HEK293 (cell line): ENCODE data around the gene C22orf15.

Experiments used
- BCL11A ChIP-seq: fragments of 450-650 bp; formaldehyde crosslinking; IDR thresholded peaks from 2 replicates; pipeline ENCODE4 v1.5.1; 2016; ENCODE audit warnings: low read depth, missing biosample characterization, missing genetic modification characterization
- BCL11B ChIP-seq: fragments of 450-650 bp; formaldehyde crosslinking; IDR thresholded peaks from 2 replicates; pipeline ENCODE4 v1.5.1; 2016; ENCODE audit warnings: low read depth, missing biosample characterization, missing genetic modification characterization
- MYNN ChIP-seq: fragments of 450-650 bp; formaldehyde crosslinking; IDR thresholded peaks from 2 replicates; pipeline ENCODE4 v1.5.1; 2016; ENCODE audit warnings: missing biosample characterization, missing genetic modification characterization, borderline replicate concordance
- OSR2 ChIP-seq: fragments of 450-650 bp; formaldehyde crosslinking; IDR thresholded peaks from 2 replicates; pipeline ENCODE4 v1.5.1; 2016; ENCODE audit warnings: missing biosample characterization, missing genetic modification characterization
- PRDM10 ChIP-seq: fragments of 450-650 bp; formaldehyde crosslinking; IDR thresholded peaks from 2 replicates; pipeline ENCODE4 v1.5.1; 2016; ENCODE audit warnings: missing biosample characterization, missing genetic modification characterization
- TCF7L2 ChIP-seq: IDR thresholded peaks from 2 replicates; pipeline ENCODE4 v1.6.1; 2011; ENCODE audit warnings: low read depth, mild to moderate bottlenecking, inconsistent platforms, low read length, moderate library complexity, borderline replicate concordance
- ZBTB49 ChIP-seq: fragments of 450-650 bp; formaldehyde crosslinking; IDR thresholded peaks from 2 replicates; pipeline ENCODE4 v1.5.1; 2016; ENCODE audit warnings: missing biosample characterization, missing genetic modification characterization, low read depth
- ZNF211 ChIP-seq: fragments of 450-650 bp; formaldehyde crosslinking; IDR thresholded peaks from 2 replicates; pipeline ENCODE4 v1.5.1; 2016; ENCODE audit warnings: low read depth, missing biosample characterization, missing genetic modification characterization
- ZNF266 ChIP-seq: fragments of 450-650 bp; formaldehyde crosslinking; IDR thresholded peaks from 2 replicates; pipeline ENCODE4 v1.5.1; 2016; ENCODE audit warnings: missing biosample characterization, missing genetic modification characterization, low read depth
- ZNF292 ChIP-seq: fragments of 450-650 bp; formaldehyde crosslinking; IDR thresholded peaks from 2 replicates; pipeline ENCODE4 v1.5.1; 2016; ENCODE audit warnings: low read depth, missing biosample characterization, missing genetic modification characterization, borderline replicate concordance
- ZNF473 ChIP-seq: fragments of 450-650 bp; formaldehyde crosslinking; IDR thresholded peaks from 2 replicates; pipeline ENCODE4 v1.5.1; 2017; ENCODE audit warnings: missing biosample characterization, missing genetic modification characterization
- ZNF48 ChIP-seq: fragments of 450-650 bp; formaldehyde crosslinking; IDR thresholded peaks from 2 replicates; pipeline ENCODE4 v1.5.1; 2016; ENCODE audit warnings: missing biosample characterization, missing genetic modification characterization
- ZNF501 ChIP-seq: fragments of 450-650 bp; formaldehyde crosslinking; IDR thresholded peaks from 2 replicates; pipeline ENCODE4 v1.5.1; 2016; ENCODE audit warnings: missing biosample characterization, missing genetic modification characterization
- ZNF510 ChIP-seq: fragments of 450-650 bp; formaldehyde crosslinking; IDR thresholded peaks from 2 replicates; pipeline ENCODE4 v1.5.1; 2018; ENCODE audit warnings: mild to moderate bottlenecking, missing genetic modification characterization, missing biosample characterization; ENCODE audit not compliant: insufficient replicate concordance
- ZNF596 ChIP-seq: fragments of 450-650 bp; IDR thresholded peaks from 2 replicates; pipeline ENCODE4 v1.5.0; 2018; ENCODE audit warnings: missing biosample characterization, mild to moderate bottlenecking, missing genetic modification characterization, moderate library complexity
- ZNF768 ChIP-seq: fragments of 450-650 bp; formaldehyde crosslinking; IDR thresholded peaks from 2 replicates; pipeline ENCODE4 v1.5.1; 2018; ENCODE audit warnings: missing biosample characterization, mild to moderate bottlenecking, missing genetic modification characterization
- ZNF791 ChIP-seq: fragments of 450-650 bp; formaldehyde crosslinking; IDR thresholded peaks from 2 replicates; pipeline ENCODE4 v1.5.1; 2016; ENCODE audit warnings: missing biosample characterization, missing genetic modification characterization
- ZNF792 ChIP-seq: fragments of 450-650 bp; formaldehyde crosslinking; IDR thresholded peaks from 2 replicates; pipeline ENCODE4 v1.5.1; 2016; ENCODE audit warnings: missing biosample characterization, missing genetic modification characterization
- ZSCAN16 ChIP-seq: fragments of 450-650 bp; formaldehyde crosslinking; IDR thresholded peaks from 2 replicates; pipeline ENCODE4 v1.5.1; 2016; ENCODE audit warnings: missing biosample characterization, missing genetic modification characterization
- ZXDB ChIP-seq: fragments of 450-650 bp; formaldehyde crosslinking; IDR thresholded peaks from 2 replicates; pipeline ENCODE4 v1.5.1; 2016; ENCODE audit warnings: missing biosample characterization, missing genetic modification characterization
- TF ChIP-seq, protein P1 (sequence below): fragments of 450-650 bp; formaldehyde crosslinking; IDR thresholded peaks from 2 replicates; pipeline ENCODE4 v1.5.1; 2017; ENCODE audit warnings: missing biosample characterization, missing genetic modification characterization
- TF ChIP-seq, protein P2 (sequence below): fragments of 450-650 bp; formaldehyde crosslinking; conservative IDR thresholded peaks from 2 replicates; pipeline ENCODE4 v1.5.1; 2016; ENCODE audit warnings: low read depth, missing biosample characterization, missing genetic modification characterization
- TF ChIP-seq, protein P3 (sequence below): fragments of 450-650 bp; formaldehyde crosslinking; IDR thresholded peaks from 2 replicates; pipeline ENCODE4 v1.5.1; 2016; ENCODE audit warnings: missing biosample characterization, missing genetic modification characterization, low read depth

C22orf15 gene

DNA sequence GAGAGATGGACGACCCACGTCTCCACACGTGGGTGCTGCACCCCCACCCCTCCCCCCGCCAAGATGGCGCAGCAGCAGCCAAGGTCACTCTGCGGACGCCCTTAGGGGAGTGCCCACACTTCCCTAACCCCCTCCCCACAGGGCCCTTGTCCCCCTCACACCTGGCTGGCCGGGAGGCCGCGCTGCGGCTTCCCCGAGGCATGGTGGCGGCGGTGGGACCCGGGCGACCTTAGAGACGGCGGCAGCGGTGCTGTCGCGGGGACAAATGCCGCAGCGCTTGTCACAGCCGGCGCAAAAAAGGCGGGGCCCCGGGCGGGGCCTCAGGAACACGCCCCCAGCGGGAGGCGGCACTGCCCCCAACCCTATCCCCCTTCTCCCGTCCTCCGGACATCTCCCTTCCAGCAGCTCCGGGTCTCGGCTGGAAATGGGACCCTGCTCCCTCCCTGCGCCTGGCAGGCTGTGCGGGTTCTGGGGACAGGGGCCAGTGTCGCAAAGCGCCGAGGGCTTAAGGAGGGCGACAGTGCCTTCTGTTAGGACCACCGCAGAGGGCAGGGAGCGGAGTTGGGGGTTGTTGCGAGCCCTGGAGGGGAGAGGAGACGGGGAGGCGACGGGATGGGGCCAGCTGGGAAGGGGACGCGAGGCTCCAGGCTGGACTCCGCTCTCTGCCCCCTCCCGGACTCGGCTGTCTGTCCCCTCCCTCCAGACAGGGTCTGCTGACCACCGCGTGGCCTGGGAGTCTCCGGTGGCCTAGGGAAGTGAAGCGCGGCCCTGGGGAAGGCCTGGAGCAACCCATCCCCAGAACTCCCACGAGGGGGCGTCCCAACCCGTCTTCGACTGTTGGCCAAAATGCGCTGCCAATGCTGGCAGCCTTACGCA lies 5.1 kb downstream of the C22orf15 start, which contains the start of gene CHCHD10 (continued):
- TF ChIP-seq ZBTB49 (tag by site-specific recombination) (no peak), ZXDB (peak; percentile 48), ZNF211 (tag by site-specific recombination) (no peak), ZNF768 (no peak), ZNF266 (tag by site-specific recombination) (no peak), ZNF792 (tag by site-specific recombination) (0 out of 2 replicates have a peak, but pooled peaks have one; percentile 17), OSR2 (tag by site-specific recombination) (no peak), ZNF596 (tag by site-specific recombination) (no peak), ZNF292 (no peak), TCF7L2 (no peak), ZNF48 (tag by site-specific recombination) (no peak), BCL11B (peak; percentile 81; the same call in 1 of the 2 replicates), MYNN (tag by site-specific recombination) (no peak), ZNF510 (tag by site-specific recombination) (no peak), ZNF501 (tag by site-specific recombination) (peak; percentile 62), ZSCAN16 (tag by site-specific recombination) (no peak), PRDM10 (tag by site-specific recombination) (0 out of 2 replicates have a peak, but pooled peaks have one; percentile 21), ZNF791 (tag by site-specific recombination) (no peak), BCL11A (tag by site-specific recombination) (peak; percentile 41; the same call in 1 of the 2 replicates), ZNF473 (tag by site-specific recombination) (no peak)
- TF ChIP-seq, protein P1, sequence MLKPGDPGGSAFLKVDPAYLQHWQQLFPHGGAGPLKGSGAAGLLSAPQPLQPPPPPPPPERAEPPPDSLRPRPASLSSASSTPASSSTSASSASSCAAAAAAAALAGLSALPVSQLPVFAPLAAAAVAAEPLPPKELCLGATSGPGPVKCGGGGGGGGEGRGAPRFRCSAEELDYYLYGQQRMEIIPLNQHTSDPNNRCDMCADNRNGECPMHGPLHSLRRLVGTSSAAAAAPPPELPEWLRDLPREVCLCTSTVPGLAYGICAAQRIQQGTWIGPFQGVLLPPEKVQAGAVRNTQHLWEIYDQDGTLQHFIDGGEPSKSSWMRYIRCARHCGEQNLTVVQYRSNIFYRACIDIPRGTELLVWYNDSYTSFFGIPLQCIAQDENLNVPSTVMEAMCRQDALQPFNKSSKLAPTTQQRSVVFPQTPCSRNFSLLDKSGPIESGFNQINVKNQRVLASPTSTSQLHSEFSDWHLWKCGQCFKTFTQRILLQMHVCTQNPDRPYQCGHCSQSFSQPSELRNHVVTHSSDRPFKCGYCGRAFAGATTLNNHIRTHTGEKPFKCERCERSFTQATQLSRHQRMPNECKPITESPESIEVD (tag by site-specific recombination), result no peak
- TF ChIP-seq, protein P2, sequence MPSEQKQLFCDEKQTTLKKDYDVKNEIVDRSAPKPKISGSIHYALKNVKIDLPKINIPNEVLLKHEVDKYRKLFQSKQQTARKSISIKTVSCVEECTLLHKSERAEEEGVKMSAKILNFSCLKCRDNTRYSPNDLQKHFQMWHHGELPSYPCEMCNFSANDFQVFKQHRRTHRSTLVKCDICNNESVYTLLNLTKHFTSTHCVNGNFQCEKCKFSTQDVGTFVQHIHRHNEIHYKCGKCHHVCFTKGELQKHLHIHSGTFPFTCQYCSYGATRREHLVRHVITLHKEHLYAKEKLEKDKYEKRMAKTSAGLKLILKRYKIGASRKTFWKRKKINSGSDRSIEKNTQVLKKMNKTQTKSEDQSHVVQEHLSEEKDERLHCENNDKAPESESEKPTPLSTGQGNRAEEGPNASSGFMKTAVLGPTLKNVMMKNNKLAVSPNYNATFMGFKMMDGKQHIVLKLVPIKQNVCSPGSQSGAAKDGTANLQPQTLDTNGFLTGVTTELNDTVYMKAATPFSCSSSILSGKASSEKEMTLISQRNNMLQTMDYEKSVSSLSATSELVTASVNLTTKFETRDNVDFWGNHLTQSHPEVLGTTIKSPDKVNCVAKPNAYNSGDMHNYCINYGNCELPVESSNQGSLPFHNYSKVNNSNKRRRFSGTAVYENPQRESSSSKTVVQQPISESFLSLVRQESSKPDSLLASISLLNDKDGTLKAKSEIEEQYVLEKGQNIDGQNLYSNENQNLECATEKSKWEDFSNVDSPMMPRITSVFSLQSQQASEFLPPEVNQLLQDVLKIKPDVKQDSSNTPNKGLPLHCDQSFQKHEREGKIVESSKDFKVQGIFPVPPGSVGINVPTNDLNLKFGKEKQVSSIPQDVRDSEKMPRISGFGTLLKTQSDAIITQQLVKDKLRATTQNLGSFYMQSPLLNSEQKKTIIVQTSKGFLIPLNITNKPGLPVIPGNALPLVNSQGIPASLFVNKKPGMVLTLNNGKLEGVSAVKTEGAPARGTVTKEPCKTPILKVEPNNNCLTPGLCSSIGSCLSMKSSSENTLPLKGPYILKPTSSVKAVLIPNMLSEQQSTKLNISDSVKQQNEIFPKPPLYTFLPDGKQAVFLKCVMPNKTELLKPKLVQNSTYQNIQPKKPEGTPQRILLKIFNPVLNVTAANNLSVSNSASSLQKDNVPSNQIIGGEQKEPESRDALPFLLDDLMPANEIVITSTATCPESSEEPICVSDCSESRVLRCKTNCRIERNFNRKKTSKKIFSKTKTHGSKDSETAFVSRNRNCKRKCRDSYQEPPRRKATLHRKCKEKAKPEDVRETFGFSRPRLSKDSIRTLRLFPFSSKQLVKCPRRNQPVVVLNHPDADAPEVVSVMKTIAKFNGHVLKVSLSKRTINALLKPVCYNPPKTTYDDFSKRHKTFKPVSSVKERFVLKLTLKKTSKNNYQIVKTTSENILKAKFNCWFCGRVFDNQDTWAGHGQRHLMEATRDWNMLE, result no peak
- TF ChIP-seq, protein P3, sequence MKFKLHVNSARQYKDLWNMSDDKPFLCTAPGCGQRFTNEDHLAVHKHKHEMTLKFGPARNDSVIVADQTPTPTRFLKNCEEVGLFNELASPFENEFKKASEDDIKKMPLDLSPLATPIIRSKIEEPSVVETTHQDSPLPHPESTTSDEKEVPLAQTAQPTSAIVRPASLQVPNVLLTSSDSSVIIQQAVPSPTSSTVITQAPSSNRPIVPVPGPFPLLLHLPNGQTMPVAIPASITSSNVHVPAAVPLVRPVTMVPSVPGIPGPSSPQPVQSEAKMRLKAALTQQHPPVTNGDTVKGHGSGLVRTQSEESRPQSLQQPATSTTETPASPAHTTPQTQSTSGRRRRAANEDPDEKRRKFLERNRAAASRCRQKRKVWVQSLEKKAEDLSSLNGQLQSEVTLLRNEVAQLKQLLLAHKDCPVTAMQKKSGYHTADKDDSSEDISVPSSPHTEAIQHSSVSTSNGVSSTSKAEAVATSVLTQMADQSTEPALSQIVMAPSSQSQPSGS, result no peak
